GM12878 (cell line): ENCODE measurements around the gene RARA. TPM values are rescaled to one million over a fixed set of nuclear protein-coding genes. Genes with fewer than 3 reads are reported as not detected.

ENCODE experiments used
- BMI1 ChIP-seq: fragments of 450-650 bp; IDR thresholded peaks from 2 replicates; pipeline ENCODE4 v1.6.1; 2016; ENCODE audit warnings: mild to moderate bottlenecking, moderate library complexity, borderline replicate concordance
- CHD2 ChIP-seq: IDR thresholded peaks from 2 replicates; pipeline ENCODE4 v1.6.1; 2011; ENCODE audit warnings: low read depth, low read length, improper control_type of control experiment, borderline replicate concordance
- DPF2 ChIP-seq: fragments of 450-650 bp; IDR thresholded peaks from 2 replicates; pipeline ENCODE4 v1.6.1; 2017; ENCODE audit warnings: mild to moderate bottlenecking
- GABPA ChIP-seq: IDR thresholded peaks from 2 replicates; pipeline ENCODE4 v1.6.1; 2014; ENCODE audit warnings: antibody characterized with exemption, low read depth, mild to moderate bottlenecking, inconsistent platforms
- HDAC2 ChIP-seq: fragments of 200-600 bp; sonication (generic); IDR thresholded peaks from 2 replicates; pipeline ENCODE4 v1.6.1; 2017
- HDGF ChIP-seq: fragments of 450-650 bp; IDR thresholded peaks from 2 replicates; pipeline ENCODE4 v1.6.1; 2016; ENCODE audit warnings: antibody characterized with exemption
- MAX ChIP-seq: IDR thresholded peaks from 2 replicates; pipeline ENCODE4 v1.6.1; 2012; ENCODE audit warnings: low read depth, low read length, improper control_type of control experiment
- MEF2B ChIP-seq: fragments of 450-650 bp; IDR thresholded peaks from 2 replicates; pipeline ENCODE4 v1.6.1; 2018; ENCODE audit warnings: mild to moderate bottlenecking, moderate library complexity; ENCODE audit not compliant: partially characterized antibody, poor library complexity, severe bottlenecking
- NFYB ChIP-seq: IDR thresholded peaks from 2 replicates; pipeline ENCODE4 v1.6.1; 2011; ENCODE audit warnings: low read depth, mild to moderate bottlenecking, low read length, improper control_type of control experiment, moderate library complexity; ENCODE audit not compliant: insufficient read depth
- PAX8 ChIP-seq: fragments of 450-650 bp; IDR thresholded peaks from 2 replicates; pipeline ENCODE4 v1.6.1; 2017; ENCODE audit warnings: mild to moderate bottlenecking, moderate library complexity
- POLR2A ChIP-seq: IDR thresholded peaks from 2 replicates; pipeline ENCODE4 v1.6.1; 2011; ENCODE audit warnings: low read depth, mild to moderate bottlenecking, low read length
- STAT3 ChIP-seq: IDR thresholded peaks from 2 replicates; pipeline ENCODE4 v1.6.1; 2011; ENCODE audit warnings: low read depth, low read length, improper control_type of control experiment
- TAF1 ChIP-seq: IDR thresholded peaks from 2 replicates; pipeline ENCODE4 v1.6.1; 2011; ENCODE audit warnings: mild to moderate bottlenecking, low read depth, low read length, borderline replicate concordance
- ZBTB40 ChIP-seq: fragments of 450-650 bp; IDR thresholded peaks from 2 replicates; pipeline ENCODE4 v1.6.1; 2016; ENCODE audit warnings: mild to moderate bottlenecking, moderate library complexity, borderline replicate concordance
- ZSCAN29 ChIP-seq: fragments of 450-650 bp; IDR thresholded peaks from 2 replicates; pipeline ENCODE4 v1.6.1; 2017; ENCODE audit warnings: mild to moderate bottlenecking, moderate library complexity
- polyA plus RNA-seq, 11 experiments: library from polyadenylated mRNA; depleted of rRNA in 4 of 11; unstranded in 6 of 11; stranded (reverse) in 5 of 11; fragments of >200 nt; fragmentation: Nextera tagmentation in 4 of 11; fragmentation: Illumina TruSeq in 1 of 11; extraction: Ambion mirVana in 4 of 11; extraction: Trizol in 1 of 11; gene quantifications; 1 replicate in 1 of 11; 2 replicates in 10 of 11; pipeline versions ENCODE4 v1.2.1 to v1.2.3, GENCODE V29; 2011 to 2016; ENCODE audit warnings: inconsistent platforms in 2 of 11, missing spikeins in 2 of 11, low read depth in 1 of 11
- total RNA-seq, 4 experiments: library from RNA; depleted of rRNA in 3 of 4; stranded (reverse); fragments of >200 nt in 3 of 4; fragmentation: Illumina TruSeq in 1 of 4; extraction: Trizol in 1 of 4; gene quantifications; 2 replicates each; pipeline versions ENCODE4 v1.2.1 to v1.2.3, GENCODE V29; 2013 to 2021
- TF ChIP-seq, protein P1 (sequence below): fragments of 450-650 bp; IDR thresholded peaks from 2 replicates; pipeline ENCODE4 v1.6.1; 2018; ENCODE audit warnings: borderline replicate concordance, mild to moderate bottlenecking; ENCODE audit not compliant: partially characterized antibody
- TF ChIP-seq, protein P2 (sequence below), 3 experiments: IDR thresholded peaks in 2 of 3; conservative IDR thresholded peaks in 1 of 3; 2 replicates each; pipeline ENCODE4 v1.5.1; 2011; ENCODE audit warnings: low read depth in 3 of 3, low read length in 3 of 3, mild to moderate bottlenecking in 3 of 3, control low read depth in 2 of 3, moderate library complexity in 2 of 3, inconsistent platforms in 1 of 3, mixed read lengths in 1 of 3; ENCODE audit not compliant: control insufficient read depth in 2 of 3, insufficient read depth in 1 of 3; ENCODE audit errors: extremely low read depth in 1 of 3

RARA gene
- total and polyA plus RNA-seq, 10 of the 15 experiments (the other 5 are each of a cell fraction or from before 2014, with no cell fraction given) = 0.13 to 33.6 (median 13.6) TPM

GRCh38 chr17:40362696-40363110 is 53.7 kb downstream of the RARA start (continued):
- peak; percentile 78 for TF ChIP-seq POLR2A
- TF ChIP-seq, protein P1, sequence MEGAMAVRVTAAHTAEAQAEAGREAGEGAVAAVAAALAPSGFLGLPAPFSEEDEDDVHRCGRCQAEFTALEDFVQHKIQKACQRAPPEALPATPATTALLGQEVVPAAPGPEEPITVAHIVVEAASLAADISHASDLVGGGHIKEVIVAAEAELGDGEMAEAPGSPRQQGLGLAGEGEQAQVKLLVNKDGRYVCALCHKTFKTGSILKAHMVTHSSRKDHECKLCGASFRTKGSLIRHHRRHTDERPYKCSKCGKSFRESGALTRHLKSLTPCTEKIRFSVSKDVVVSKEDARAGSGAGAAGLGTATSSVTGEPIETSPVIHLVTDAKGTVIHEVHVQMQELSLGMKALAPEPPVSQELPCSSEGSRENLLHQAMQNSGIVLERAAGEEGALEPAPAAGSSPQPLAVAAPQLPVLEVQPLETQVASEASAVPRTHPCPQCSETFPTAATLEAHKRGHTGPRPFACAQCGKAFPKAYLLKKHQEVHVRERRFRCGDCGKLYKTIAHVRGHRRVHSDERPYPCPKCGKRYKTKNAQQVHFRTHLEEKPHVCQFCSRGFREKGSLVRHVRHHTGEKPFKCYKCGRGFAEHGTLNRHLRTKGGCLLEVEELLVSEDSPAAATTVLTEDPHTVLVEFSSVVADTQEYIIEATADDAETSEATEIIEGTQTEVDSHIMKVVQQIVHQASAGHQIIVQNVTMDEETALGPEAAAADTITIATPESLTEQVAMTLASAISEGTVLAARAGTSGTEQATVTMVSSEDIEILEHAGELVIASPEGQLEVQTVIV = no peak
- no peak for TF ChIP-seq GABPA
- peak; percentile 87 for TF ChIP-seq CHD2
- no peak for TF ChIP-seq STAT3
- no peak for TF ChIP-seq HDAC2
- TF ChIP-seq NFYB = no peak
- TF ChIP-seq TAF1 = no peak
- 0 out of 2 replicates have a peak, but pooled peaks have one; percentile 27 for TF ChIP-seq ZSCAN29
- TF ChIP-seq, protein P2, sequence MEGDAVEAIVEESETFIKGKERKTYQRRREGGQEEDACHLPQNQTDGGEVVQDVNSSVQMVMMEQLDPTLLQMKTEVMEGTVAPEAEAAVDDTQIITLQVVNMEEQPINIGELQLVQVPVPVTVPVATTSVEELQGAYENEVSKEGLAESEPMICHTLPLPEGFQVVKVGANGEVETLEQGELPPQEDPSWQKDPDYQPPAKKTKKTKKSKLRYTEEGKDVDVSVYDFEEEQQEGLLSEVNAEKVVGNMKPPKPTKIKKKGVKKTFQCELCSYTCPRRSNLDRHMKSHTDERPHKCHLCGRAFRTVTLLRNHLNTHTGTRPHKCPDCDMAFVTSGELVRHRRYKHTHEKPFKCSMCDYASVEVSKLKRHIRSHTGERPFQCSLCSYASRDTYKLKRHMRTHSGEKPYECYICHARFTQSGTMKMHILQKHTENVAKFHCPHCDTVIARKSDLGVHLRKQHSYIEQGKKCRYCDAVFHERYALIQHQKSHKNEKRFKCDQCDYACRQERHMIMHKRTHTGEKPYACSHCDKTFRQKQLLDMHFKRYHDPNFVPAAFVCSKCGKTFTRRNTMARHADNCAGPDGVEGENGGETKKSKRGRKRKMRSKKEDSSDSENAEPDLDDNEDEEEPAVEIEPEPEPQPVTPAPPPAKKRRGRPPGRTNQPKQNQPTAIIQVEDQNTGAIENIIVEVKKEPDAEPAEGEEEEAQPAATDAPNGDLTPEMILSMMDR (IDR thresholded peaks at IDR 0.05 in 2 of 3, conservative IDR thresholded peaks at IDR 0.05 in 1 of 3; ENCODE audit: control insufficient read depth in 2 of 3, extremely low read depth in 1 of 3, insufficient read depth in 1 of 3, low read depth in 3 of 3, low read length in 3 of 3) = peak; percentile 85
- no peak for TF ChIP-seq MEF2B
- 0 out of 2 replicates have a peak, but pooled peaks have one; percentile 17 for TF ChIP-seq ZBTB40
- TF ChIP-seq MAX = 0 out of 2 replicates have a peak, but pooled peaks have one; percentile 61
- TF ChIP-seq PAX8 = no peak
- TF ChIP-seq HDGF = no peak
- TF ChIP-seq DPF2 = 0 out of 2 replicates have a peak, but pooled peaks have one; percentile 42
- TF ChIP-seq BMI1 = no peak
